OCI-LY7 (cell line): Measurements from ENCODE around the gene TRMT44. TPM values are rescaled to one million over a fixed set of nuclear protein-coding genes. Genes with fewer than 3 reads are reported as not detected.

ENCODE experiments used
- BruUV-seq: library from RNA; stranded (reverse); fragments of 400-500 nt; replicated peaks from 2 replicates; lab custom pipeline; 2021; lab: Mats Ljungman, UMichigan
- CTCF ChIA-PET: fragments of 300-600 bp; sonication (Branson Sonifier 250); formaldehyde crosslinking; loops from one replicate; lab custom pipeline; 2022; ENCODE audit warnings: antibody characterized with exemption; ENCODE audit not compliant: unreplicated experiment; lab: Charles Lee
- POLR2A ChIA-PET: fragments of 300-600 bp; sonication (Branson Sonifier 250); formaldehyde crosslinking; loops from one replicate; lab custom pipeline; 2022; ENCODE audit warnings: antibody characterized with exemption; lab: Charles Lee
- DNase-seq: peaks from one replicate; pipeline ENCODE4 v3.0.0-alpha.2; 2015; ENCODE audit warnings: low spot score
- H2AFZ ChIP-seq: fragments of 200-600 bp; sonication (generic), shearing (Covaris generic); 2 replicates; pipeline ENCODE4 v1.6.1; 2014; ENCODE audit warnings: mild to moderate bottlenecking, antibody characterized with exemption, low read length, moderate library complexity
- H3K27ac ChIP-seq: fragments of 200-600 bp; sonication (generic); 2 replicates; pipeline ENCODE4 v1.5.1; 2014; ENCODE audit warnings: mixed run types, low read depth, mild to moderate bottlenecking, moderate library complexity, low read length, inconsistent platforms; ENCODE audit not compliant: poor library complexity, severe bottlenecking
- H3K36me3 ChIP-seq: fragments of 200-600 bp; sonication (generic); 2 replicates; pipeline ENCODE4 v1.6.1; 2014; ENCODE audit warnings: mild to moderate bottlenecking, antibody characterized with exemption, low read length, moderate library complexity, mixed read lengths; ENCODE audit not compliant: insufficient read depth
- H3K4me1 ChIP-seq: fragments of 200-600 bp; sonication (generic); 2 replicates; pipeline ENCODE4 v1.5.1; 2014; ENCODE audit warnings: mild to moderate bottlenecking, low read length; ENCODE audit not compliant: insufficient read depth, poor library complexity, severe bottlenecking
- H3K4me2 ChIP-seq: fragments of 200-600 bp; sonication (generic); 2 replicates; pipeline ENCODE4 v1.6.1; 2014; ENCODE audit warnings: mild to moderate bottlenecking, low read length
- H3K4me3 ChIP-seq: fragments of 200-600 bp; sonication (generic); 2 replicates; pipeline ENCODE4 v1.5.1; 2014; ENCODE audit warnings: mild to moderate bottlenecking, low read depth, low read length; ENCODE audit not compliant: poor library complexity, severe bottlenecking
- H3K79me2 ChIP-seq: fragments of 200-600 bp; sonication (generic); 2 replicates; pipeline ENCODE4 v1.6.1; 2016; ENCODE audit warnings: low read depth, mild to moderate bottlenecking, low read length, moderate library complexity, mixed read lengths; ENCODE audit not compliant: insufficient read depth
- H3K9me2 ChIP-seq: fragments of 200-600 bp; sonication (generic); 2 replicates; pipeline ENCODE4 v1.6.1; 2016; ENCODE audit warnings: mild to moderate bottlenecking, low read length, mixed read lengths; ENCODE audit not compliant: insufficient read depth
- H3K9me3 ChIP-seq: fragments of 200-600 bp; sonication (generic); 2 replicates; pipeline ENCODE4 v1.6.1; 2014; ENCODE audit warnings: mild to moderate bottlenecking, mixed run types, low read length, mixed read lengths
- H4K20me1 ChIP-seq: fragments of 200-600 bp; sonication (generic); 2 replicates; pipeline ENCODE4 v1.6.1; 2014; ENCODE audit warnings: mild to moderate bottlenecking, antibody characterized with exemption, low read length, moderate library complexity, mixed read lengths; ENCODE audit not compliant: insufficient read depth
- EZH2phosphoT487 ChIP-seq: fragments of 200-600 bp; sonication (generic); IDR thresholded peaks from 2 replicates; pipeline ENCODE4 v1.6.1; 2018; ENCODE audit warnings: low read depth, borderline replicate concordance, mild to moderate bottlenecking, mixed run types, antibody characterized with exemption, low read length, moderate library complexity, mixed read lengths
- intact Hi-C: fragments of 100-400 bp; cut with micrococcal nuclease; formaldehyde crosslinking; loops from one replicate; pipeline ENCODE4 v1.10.0; 2022; ENCODE audit not compliant: unreplicated experiment
- total RNA-seq, 2 experiments: library from RNA; depleted of rRNA in 1 of 2; stranded (reverse); fragments of >200 nt in 1 of 2; shearing (Covaris generic) in 1 of 2; gene quantifications; 2 replicates each; pipeline ENCODE4 v1.2.3, GENCODE V29; 2014 to 2022
- TF ChIP-seq, protein P1 (sequence below): fragments of 200-600 bp; sonication (generic); conservative IDR thresholded peaks from 2 replicates; pipeline ENCODE4 v1.5.1; 2014; ENCODE audit warnings: mild to moderate bottlenecking, antibody characterized with exemption, low read length, moderate library complexity, mixed read lengths

TRMT44 gene
- total RNA-seq, 2 experiments from 2014 or later = 23.0 to 28.3 TPM

- CTCF ChIA-PET = interaction anchor here (0.8 kb wide), 1 partner anchor 155 kb away, joined by 3 read pairs; no protein-coding TSS in a partner anchor
Measured at GRCh38 chr4:8396762-8397406, 43.7 kb upstream of the TRMT44 start.

GRCh38 chr4:8398347-8398746 lies 42.2 kb upstream of the TRMT44 start:
- Histone ChIP-seq H4K20me1 (no peaks in the 10 kb centered on the region), H3K4me3 (no peak overlapping the region), H3K4me2 (peak overlapping the region; percentile 45), H3K4me1 (peaks cover 17% of the 10 kb centered on the region), H3K79me2 (no peaks in the 10 kb centered on the region), H2AFZ (peak overlapping the region; percentile 48; the same call in 1 of the 2 replicates), H3K9me2 (no peaks in the 10 kb centered on the region), H3K9me3 (no peaks in the 10 kb centered on the region), H3K27ac (peak overlapping the region; percentile 42), H3K36me3 (no peaks in the 10 kb centered on the region)
- DNase-seq = peak; percentile 54
- no TSS peak for BruUV-seq
- intact Hi-C loops = no loop called here
- CTCF ChIA-PET = no interaction called here
- TF ChIP-seq, protein P1, sequence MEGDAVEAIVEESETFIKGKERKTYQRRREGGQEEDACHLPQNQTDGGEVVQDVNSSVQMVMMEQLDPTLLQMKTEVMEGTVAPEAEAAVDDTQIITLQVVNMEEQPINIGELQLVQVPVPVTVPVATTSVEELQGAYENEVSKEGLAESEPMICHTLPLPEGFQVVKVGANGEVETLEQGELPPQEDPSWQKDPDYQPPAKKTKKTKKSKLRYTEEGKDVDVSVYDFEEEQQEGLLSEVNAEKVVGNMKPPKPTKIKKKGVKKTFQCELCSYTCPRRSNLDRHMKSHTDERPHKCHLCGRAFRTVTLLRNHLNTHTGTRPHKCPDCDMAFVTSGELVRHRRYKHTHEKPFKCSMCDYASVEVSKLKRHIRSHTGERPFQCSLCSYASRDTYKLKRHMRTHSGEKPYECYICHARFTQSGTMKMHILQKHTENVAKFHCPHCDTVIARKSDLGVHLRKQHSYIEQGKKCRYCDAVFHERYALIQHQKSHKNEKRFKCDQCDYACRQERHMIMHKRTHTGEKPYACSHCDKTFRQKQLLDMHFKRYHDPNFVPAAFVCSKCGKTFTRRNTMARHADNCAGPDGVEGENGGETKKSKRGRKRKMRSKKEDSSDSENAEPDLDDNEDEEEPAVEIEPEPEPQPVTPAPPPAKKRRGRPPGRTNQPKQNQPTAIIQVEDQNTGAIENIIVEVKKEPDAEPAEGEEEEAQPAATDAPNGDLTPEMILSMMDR = no peak
- TF ChIP-seq EZH2phosphoT487 = no peak
- POLR2A ChIA-PET = interaction anchor here (0.5 to 1.0 kb wide), 2 partner anchors 8 to 236 kb away, joined by 3 read pairs; no protein-coding TSS in a partner anchor

More at GRCh38 chr4:8396762-8397406, 43.7 kb upstream of the TRMT44 start:
- POLR2A ChIA-PET = interaction anchor here (0.7 to 0.8 kb wide), 2 partner anchors 15 to 35 kb away, joined by 3 to 11 read pairs; no protein-coding TSS in a partner anchor
- Histone ChIP-seq H2AFZ (no peak overlapping the region), H4K20me1 (no peaks in the 10 kb centered on the region), H3K9me3 (no peaks in the 10 kb centered on the region), H3K27ac (no peak overlapping the region), H3K9me2 (no peaks in the 10 kb centered on the region), H3K36me3 (no peaks in the 10 kb centered on the region), H3K4me1 (peaks cover 26% of the 10 kb centered on the region), H3K79me2 (no peaks in the 10 kb centered on the region), H3K4me3 (no peak overlapping the region), H3K4me2 (no peak overlapping the region)
- intact Hi-C loops = no loop called here
- DNase-seq = no peak
- BruUV-seq = no TSS peak
- TF ChIP-seq EZH2phosphoT487 = no peak
- TF ChIP-seq, protein P1 = no peak

DNA sequence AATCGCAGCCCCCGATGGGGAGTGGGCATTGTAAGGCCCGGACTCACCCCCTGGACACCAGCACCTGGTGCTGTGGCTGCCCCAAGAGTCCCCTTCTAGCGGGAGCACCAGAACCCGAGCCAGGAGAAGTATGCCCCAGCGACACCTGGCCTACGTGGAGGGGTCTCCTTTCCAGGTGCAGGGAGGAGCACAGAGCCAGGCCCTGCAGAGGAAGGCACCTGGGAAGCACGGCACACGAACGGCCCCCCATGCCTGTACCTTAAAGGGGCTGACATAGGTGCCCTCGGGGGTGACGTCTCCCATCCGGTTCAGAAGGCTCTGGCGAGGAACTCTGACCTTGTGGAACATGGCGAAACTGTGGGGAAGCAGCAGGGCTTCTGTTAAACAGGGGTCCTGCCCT lies 41.3 kb upstream of the TRMT44 start:
- Histone ChIP-seq H3K36me3 (no peaks in the 10 kb centered on the region), H4K20me1 (no peaks in the 10 kb centered on the region), H2AFZ (no peak overlapping the region), H3K9me3 (no peaks in the 10 kb centered on the region), H3K27ac (no peak overlapping the region), H3K4me3 (no peak overlapping the region), H3K9me2 (no peaks in the 10 kb centered on the region), H3K4me1 (peaks cover 17% of the 10 kb centered on the region), H3K79me2 (no peaks in the 10 kb centered on the region), H3K4me2 (no peak overlapping the region)
- ChIA-PET CTCF (no interaction called here), POLR2A (interaction anchor here (1.0 kb wide), 1 partner anchor 9 kb away, joined by 3 read pairs; no protein-coding TSS in a partner anchor)
- no peak for DNase-seq
- BruUV-seq = no TSS peak
- intact Hi-C loops = no loop called here
- TF ChIP-seq EZH2phosphoT487 = no peak
- TF ChIP-seq, protein P1 = no peak
